ENCODE data around the gene MEG3.

- TF ChIP-seq, protein P1, sequence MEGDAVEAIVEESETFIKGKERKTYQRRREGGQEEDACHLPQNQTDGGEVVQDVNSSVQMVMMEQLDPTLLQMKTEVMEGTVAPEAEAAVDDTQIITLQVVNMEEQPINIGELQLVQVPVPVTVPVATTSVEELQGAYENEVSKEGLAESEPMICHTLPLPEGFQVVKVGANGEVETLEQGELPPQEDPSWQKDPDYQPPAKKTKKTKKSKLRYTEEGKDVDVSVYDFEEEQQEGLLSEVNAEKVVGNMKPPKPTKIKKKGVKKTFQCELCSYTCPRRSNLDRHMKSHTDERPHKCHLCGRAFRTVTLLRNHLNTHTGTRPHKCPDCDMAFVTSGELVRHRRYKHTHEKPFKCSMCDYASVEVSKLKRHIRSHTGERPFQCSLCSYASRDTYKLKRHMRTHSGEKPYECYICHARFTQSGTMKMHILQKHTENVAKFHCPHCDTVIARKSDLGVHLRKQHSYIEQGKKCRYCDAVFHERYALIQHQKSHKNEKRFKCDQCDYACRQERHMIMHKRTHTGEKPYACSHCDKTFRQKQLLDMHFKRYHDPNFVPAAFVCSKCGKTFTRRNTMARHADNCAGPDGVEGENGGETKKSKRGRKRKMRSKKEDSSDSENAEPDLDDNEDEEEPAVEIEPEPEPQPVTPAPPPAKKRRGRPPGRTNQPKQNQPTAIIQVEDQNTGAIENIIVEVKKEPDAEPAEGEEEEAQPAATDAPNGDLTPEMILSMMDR (IDR thresholded peaks at IDR 0.05): no peak
- TF ChIP-seq POLR2AphosphoS5 (IDR thresholded peaks at IDR 0.05; ENCODE audit: low read depth, low read length) (no peak), TCF7L2 (IDR thresholded peaks at IDR 0.05; ENCODE audit: low read depth, low read length) (no peak)
- TF ChIP-seq, protein P2, sequence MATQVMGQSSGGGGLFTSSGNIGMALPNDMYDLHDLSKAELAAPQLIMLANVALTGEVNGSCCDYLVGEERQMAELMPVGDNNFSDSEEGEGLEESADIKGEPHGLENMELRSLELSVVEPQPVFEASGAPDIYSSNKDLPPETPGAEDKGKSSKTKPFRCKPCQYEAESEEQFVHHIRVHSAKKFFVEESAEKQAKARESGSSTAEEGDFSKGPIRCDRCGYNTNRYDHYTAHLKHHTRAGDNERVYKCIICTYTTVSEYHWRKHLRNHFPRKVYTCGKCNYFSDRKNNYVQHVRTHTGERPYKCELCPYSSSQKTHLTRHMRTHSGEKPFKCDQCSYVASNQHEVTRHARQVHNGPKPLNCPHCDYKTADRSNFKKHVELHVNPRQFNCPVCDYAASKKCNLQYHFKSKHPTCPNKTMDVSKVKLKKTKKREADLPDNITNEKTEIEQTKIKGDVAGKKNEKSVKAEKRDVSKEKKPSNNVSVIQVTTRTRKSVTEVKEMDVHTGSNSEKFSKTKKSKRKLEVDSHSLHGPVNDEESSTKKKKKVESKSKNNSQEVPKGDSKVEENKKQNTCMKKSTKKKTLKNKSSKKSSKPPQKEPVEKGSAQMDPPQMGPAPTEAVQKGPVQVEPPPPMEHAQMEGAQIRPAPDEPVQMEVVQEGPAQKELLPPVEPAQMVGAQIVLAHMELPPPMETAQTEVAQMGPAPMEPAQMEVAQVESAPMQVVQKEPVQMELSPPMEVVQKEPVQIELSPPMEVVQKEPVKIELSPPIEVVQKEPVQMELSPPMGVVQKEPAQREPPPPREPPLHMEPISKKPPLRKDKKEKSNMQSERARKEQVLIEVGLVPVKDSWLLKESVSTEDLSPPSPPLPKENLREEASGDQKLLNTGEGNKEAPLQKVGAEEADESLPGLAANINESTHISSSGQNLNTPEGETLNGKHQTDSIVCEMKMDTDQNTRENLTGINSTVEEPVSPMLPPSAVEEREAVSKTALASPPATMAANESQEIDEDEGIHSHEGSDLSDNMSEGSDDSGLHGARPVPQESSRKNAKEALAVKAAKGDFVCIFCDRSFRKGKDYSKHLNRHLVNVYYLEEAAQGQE (IDR thresholded peaks at IDR 0.05; ENCODE audit: insufficient read depth in 1 of 2, low read depth in 2 of 2, low read length in 1 of 2): no peak
Observed at GRCh38 chr14:100837805-100838350, 12.0 kb downstream of the MEG3 start.

Measured in Panc1 (cell line).